Hypothalamus (tissue), 51 donors: Measurements from ENCODE around the gene SASH1.

Source experiments
- DNase-seq, 51 donors: peaks; one replicate each; lab custom pipeline; 2025; lab: John Stamatoyannopoulos, UW

Gene SASH1

DNA sequence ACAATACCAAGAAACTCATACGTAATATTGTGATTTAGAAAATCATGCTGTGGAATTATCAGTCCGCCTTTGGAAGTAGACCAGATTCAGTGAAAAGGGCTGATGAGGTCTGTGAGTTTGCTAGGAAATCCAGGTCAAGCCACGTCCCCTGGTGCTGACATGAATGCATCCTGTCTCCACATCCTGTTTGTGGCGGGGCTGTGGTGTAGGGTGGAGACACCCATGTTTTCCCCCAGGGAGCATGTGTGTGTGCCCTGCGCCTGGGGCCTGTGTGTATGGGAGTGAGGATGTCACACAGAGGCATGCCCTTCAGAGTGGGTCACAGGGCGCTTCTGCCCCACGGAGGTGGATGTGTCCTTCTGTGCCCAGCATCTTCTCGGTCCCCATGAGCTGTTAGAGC is 109.1 kb downstream of the SASH1 start:
- DNase-seq = no peak

- DNase-seq = no peak
These were observed 110.2 kb downstream of the SASH1 start for GRCh38 chr6:148452876-148453275.

- no peak for DNase-seq
These were observed 111.3 kb downstream of the SASH1 start for GRCh38 chr6:148453906-148454305.

DNA sequence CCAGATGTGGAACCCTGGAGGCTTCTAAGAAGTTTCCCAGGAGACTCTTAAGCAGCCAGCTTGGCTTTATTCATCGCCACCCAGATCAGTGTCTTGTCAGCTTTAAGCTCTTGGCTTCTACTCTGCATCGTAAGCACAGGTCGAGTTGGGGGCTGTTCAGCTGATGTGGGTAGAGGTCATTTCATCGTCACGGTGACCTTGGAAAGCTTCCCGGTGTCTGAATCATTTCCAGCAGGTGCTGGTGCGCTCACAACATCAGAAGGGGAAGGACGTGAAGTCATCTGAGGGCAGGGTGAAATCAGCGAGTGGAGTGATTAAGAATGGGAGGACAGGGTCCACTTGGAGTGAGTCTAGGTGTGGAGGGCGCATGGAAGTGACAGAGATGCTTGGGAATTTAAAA is 112.6 kb downstream of the SASH1 start:
- DNase-seq = no peak

DNA sequence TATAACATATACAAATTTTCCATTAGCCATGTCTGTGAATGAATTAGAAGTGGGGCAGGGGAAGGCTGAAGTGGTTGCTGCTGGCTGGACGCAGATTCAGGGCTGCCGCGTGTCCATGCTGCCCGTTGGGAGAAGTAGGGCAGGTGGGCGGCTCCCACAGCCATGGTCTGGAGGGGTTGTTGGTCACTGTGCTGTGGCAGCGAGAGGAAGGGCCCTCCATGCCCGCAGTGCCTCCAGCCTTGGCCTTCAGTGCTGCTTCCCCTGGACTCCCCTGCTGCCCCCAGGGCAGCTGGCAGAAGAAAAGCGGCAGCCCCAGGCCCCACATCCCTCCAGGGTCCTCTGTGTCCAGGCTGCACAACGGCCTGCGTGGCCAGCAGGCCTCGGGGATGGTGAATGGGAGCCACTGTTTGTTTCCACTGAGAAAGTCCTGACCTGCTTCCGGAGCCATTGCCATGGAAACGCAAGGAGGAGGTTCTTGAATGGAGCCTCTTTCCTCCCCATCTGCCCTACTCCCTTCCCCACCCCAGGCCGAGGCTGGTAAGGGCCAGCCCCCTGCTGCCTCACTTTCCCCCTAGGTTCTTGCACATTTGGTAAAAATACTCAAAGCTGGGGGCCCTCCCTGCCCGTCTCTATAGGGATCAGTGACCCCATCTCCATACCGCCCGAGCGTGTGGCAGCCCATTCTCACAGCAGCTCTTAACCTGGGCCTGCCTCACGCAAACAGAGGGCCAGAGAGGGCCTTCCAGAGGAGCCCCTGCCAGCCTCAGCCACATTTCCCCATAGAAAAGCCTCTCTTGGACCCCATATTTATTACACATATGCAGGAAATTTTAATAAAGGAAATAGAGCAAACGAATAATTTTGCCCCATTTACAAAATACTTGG is 113.3 kb downstream of the SASH1 start:
- DNase-seq = peak in 45 of 51 donors; percentile 28 to 90 (median 69)

DNA sequence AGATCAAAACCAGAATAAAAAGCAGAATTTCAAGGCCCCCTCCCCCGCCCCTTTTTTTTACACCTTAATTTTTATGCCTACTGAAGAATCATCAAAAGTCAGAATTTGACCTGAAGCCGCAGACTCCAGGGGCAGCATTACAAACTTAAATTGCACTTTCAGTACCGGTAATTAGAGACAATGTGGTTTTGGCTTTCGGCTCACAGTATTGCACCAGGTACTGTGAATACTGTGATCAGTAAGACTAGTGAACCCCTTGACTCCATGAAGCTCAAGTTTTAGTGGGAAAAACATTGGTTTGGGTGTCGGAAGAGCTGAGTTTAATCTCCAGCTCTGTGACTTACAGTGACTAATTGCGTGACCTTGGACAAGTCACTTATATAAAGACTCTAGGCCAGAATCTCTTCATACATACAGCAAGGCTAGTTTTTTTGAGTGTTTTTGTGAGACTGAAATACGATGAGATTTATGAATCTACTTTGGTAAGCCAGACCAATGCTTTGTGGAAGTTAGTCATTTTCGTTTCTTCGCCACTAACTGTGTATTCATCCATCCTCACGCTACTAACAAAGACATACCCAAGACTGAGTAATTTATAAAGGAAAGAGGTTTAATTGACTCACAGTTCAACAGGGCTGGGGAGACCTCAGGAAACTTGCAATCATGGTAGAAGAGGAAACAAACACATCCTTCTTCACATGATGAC is 114.7 kb downstream of the SASH1 start:
- no peak for DNase-seq

DNA sequence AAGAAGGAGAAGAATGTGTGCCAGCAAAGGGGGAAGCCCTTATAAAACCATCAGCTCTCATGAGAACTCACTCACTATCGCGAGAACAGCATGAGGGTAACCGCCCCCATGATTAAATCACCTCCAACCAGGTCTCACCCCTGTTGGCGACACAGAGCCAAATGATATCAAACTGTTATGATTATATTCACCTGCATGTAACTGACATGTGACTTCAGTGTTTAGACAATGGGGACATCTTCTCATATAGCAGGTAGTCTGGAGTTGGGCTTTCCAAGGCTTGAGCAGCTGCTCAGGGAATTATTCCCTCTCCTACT is 115.2 kb downstream of the SASH1 start:
- no peak for DNase-seq

GRCh38 chr6:148459238-148459637 is 116.6 kb downstream of the SASH1 start:
- no peak for DNase-seq

GRCh38 chr6:148460876-148461646 is 118.4 kb downstream of the SASH1 start:
- DNase-seq = no peak

DNA sequence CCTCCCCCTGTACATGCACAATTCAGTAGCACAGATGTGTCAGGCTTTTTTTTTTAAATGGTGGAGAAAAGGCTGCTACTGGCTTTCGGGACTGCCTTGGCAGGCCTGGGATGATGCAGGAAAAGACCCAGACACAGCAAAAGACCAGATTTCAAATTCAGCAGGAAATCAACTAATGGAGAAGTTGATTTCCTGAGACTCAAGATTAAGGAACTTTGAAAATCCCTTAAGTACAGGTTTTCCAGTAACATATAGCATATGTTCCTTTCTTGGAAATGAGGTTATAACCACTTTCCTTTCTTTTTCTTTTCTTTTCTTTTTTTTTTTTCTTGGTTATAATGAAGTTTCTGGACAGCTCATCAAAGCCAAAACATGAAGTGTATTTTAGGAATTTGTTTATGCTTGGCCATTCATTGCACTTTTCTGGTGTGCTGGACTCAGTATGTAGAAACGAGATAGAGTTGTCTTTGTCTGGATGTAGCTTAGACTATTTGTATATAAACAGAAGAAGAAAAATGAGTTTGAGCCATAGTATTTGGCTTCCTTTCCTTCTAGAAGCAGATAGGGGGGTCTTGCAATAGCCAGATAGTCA is 119.4 kb downstream of the SASH1 start:
- DNase-seq = no peak

- no peak for DNase-seq
These were observed 121.0 kb downstream of the SASH1 start for GRCh38 chr6:148463671-148464070.

DNA sequence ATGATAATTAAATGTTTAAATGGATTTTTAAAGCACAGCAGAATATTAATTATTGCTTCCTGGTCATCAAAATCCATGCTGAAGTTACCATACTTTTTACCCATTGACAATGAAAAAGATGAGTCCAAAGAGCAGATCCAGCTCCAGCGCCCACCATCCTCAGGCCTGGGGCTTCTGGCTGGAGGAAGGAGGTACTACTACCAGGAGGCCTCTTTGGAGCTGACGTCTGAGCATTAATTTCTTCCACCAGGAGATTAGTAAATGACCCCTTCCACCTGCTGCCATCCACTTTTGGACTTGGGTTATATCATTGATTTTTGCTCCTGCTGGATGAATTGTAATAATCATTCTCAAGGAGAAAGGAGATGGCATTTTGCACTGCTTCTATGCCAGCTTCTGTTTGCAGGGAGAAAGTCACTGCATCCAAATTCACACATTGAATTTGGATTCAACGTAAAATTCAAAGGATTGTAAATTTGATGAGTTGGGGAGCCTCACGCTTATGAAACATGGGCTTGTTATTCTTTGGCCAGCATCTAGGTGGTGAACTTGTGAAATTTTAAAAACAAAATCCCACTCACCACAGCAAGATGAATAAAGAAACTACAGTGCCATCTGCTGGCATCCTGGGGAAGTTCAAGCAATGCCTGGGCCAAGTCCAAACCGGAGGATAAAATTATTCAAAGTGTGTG is 121.8 kb downstream of the SASH1 start:
- peak in 38 of 51 donors; percentile 7 to 86 (median 48) for DNase-seq

GRCh38 chr6:148465011-148465335 is 122.3 kb downstream of the SASH1 start:
- DNase-seq = no peak

DNA sequence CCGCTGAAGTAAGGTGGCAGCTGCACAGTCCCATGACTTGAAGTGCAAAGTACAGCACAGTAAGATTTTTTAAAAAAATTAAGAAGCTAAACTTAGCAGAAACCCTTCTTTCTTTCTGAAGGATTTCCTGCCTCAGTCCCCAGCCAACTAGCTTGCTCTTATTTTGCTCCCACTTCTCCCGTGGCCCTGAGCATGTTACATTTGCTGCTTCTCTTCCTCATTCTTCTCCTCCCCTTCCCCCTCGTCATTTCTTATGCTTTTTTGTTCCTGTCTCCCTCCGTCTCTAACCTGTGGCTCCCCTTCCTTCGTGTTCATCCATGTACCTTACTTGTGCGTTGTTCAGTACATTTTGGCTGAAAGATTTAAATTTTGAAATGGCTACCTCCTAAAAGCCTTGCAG is 123.0 kb downstream of the SASH1 start:
- DNase-seq = no peak

DNA sequence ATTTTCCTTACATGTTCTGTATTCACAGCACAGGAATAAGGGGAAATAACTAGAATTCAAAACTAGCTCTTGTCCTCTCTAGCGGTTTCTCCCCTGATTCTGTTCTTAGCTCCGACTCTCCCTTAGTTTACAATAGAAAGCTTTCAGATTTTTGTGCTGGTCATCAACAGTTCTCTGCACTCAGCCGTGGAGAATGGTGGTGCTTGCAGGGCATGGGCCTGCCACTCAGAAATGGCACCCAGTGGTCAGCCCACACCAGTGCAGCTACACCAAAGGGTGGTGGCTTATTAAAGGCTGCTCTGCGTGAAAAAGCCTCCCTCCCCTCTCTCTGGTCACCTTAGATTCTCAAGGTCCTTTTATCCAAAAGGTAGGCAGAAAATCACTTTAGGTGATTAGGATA is 123.5 kb downstream of the SASH1 start:
- peak in 12 of 51 donors; percentile 12 to 41 (median 26) for DNase-seq

DNA sequence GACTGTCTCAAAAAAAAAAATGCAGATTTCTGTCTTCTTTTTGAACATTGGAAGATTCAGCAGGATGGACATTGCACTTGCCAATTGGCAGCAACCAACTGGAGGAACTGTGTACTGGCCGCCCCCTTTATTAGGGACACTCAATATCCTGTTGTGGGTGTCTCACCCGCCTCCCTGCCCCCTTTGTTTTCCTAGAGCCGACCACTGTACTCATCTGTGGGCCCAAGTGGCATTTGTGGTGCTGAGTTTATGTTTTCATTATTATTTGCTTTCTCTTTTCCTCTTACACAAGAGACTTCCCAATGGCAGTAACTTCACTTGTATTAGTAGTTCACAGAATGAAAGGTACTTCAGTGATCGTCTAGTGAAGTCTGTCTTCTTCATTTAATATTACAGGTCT is 125.3 kb downstream of the SASH1 start:
- no peak for DNase-seq

- DNase-seq = no peak
These were observed 127.5 kb downstream of the SASH1 start for GRCh38 chr6:148470156-148470555.

DNA sequence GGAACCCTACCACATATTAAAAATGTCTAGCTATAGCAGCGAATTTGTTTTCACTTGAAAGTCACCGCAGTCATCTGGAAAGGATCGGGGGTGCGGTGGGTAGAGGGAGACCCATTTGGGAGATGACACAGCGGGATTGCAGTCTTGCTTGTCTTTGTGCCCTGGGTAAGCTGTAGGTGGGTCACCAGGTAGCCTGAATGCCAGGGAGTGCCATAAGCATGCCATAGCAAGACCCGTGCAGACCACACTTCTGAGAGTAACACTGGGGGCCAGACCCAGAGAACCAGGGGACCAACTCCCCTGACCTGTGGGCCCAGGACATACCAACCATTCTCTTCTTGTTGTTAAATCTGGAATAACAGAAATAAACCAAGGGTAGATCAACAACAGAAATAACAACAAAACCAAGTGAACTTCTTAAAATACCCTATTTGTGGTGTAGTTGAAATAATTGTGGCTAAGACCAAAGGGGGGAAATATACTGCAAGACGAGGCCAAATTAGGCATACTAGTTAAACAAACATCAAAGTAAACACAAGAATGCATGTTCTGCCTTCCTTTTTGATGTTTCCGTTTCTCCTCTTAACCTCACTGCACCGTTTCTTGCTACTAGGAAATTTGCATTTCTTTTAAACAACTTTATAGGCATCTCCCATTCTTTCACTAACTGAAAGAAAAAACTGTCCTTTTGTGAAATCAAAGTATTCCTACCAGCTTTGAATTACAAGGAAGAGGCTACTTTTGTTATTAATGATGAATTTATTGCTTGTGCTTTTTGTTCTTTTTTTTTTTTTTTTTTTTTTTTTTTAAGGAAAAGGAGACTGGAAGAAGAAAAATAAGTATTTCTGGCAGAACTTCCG is 128.2 kb downstream of the SASH1 start:
- DNase-seq = no peak

- DNase-seq = peak in 7 of 51 donors; percentile 15 to 38 (median 24)
These were observed 129.1 kb downstream of the SASH1 start for GRCh38 chr6:148471624-148472159.
